ENCODE results near the gene APP.

DNA sequence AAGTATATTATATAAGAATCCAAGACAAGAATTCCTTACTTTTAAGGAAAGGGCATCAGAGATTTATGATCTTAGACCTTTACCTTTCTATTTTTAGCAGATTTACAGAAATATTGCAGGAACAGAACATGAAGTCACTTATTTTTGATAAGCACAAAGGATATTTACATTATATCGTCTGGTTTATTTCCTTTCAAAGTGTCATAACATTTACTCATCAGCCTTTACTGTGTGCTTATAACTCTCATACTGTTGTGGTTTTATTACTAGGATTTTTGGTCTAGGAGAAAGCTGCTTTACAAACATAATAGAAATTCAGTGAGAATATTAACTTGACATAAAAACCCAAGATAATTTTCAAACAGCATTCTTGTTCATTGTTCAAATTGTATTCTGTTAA is 47.6 kb downstream of the APP start:
- TF ChIP-seq ETV6 (CRISPR knock-in tag; IDR thresholded peaks at IDR 0.05): no peak
- TF ChIP-seq, protein P1, sequence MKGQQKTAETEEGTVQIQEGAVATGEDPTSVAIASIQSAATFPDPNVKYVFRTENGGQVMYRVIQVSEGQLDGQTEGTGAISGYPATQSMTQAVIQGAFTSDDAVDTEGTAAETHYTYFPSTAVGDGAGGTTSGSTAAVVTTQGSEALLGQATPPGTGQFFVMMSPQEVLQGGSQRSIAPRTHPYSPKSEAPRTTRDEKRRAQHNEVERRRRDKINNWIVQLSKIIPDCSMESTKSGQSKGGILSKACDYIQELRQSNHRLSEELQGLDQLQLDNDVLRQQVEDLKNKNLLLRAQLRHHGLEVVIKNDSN (CRISPR knock-in tag; IDR thresholded peaks at IDR 0.05): no peak
- TF ChIP-seq, protein P2, sequence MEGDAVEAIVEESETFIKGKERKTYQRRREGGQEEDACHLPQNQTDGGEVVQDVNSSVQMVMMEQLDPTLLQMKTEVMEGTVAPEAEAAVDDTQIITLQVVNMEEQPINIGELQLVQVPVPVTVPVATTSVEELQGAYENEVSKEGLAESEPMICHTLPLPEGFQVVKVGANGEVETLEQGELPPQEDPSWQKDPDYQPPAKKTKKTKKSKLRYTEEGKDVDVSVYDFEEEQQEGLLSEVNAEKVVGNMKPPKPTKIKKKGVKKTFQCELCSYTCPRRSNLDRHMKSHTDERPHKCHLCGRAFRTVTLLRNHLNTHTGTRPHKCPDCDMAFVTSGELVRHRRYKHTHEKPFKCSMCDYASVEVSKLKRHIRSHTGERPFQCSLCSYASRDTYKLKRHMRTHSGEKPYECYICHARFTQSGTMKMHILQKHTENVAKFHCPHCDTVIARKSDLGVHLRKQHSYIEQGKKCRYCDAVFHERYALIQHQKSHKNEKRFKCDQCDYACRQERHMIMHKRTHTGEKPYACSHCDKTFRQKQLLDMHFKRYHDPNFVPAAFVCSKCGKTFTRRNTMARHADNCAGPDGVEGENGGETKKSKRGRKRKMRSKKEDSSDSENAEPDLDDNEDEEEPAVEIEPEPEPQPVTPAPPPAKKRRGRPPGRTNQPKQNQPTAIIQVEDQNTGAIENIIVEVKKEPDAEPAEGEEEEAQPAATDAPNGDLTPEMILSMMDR (IDR thresholded peaks at IDR 0.05): no peak
- TF ChIP-seq, protein P3, sequence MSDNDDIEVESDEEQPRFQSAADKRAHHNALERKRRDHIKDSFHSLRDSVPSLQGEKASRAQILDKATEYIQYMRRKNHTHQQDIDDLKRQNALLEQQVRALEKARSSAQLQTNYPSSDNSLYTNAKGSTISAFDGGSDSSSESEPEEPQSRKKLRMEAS (CRISPR knock-in tag; IDR thresholded peaks at IDR 0.05): no peak
- TF ChIP-seq ATF1 (CRISPR knock-in tag; IDR thresholded peaks at IDR 0.05): no peak
- TF ChIP-seq, protein P4, sequence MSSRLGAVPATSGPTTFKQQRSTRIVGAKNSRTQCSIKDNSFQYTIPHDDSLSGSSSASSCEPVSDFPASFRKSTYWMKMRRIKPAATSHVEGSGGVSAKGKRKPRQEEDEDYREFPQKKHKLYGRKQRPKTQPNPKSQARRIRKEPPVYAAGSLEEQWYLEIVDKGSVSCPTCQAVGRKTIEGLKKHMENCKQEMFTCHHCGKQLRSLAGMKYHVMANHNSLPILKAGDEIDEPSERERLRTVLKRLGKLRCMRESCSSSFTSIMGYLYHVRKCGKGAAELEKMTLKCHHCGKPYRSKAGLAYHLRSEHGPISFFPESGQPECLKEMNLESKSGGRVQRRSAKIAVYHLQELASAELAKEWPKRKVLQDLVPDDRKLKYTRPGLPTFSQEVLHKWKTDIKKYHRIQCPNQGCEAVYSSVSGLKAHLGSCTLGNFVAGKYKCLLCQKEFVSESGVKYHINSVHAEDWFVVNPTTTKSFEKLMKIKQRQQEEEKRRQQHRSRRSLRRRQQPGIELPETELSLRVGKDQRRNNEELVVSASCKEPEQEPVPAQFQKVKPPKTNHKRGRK (CRISPR knock-in tag; IDR thresholded peaks at IDR 0.05; ENCODE audit: borderline replicate concordance): no peak
- TF ChIP-seq, protein P5, sequence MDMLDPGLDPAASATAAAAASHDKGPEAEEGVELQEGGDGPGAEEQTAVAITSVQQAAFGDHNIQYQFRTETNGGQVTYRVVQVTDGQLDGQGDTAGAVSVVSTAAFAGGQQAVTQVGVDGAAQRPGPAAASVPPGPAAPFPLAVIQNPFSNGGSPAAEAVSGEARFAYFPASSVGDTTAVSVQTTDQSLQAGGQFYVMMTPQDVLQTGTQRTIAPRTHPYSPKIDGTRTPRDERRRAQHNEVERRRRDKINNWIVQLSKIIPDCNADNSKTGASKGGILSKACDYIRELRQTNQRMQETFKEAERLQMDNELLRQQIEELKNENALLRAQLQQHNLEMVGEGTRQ (CRISPR knock-in tag; IDR thresholded peaks at IDR 0.05): no peak
- TF ChIP-seq RELA (CRISPR knock-in tag; IDR thresholded peaks at IDR 0.05; ENCODE audit: borderline replicate concordance): no peak
- TF ChIP-seq, protein P6, sequence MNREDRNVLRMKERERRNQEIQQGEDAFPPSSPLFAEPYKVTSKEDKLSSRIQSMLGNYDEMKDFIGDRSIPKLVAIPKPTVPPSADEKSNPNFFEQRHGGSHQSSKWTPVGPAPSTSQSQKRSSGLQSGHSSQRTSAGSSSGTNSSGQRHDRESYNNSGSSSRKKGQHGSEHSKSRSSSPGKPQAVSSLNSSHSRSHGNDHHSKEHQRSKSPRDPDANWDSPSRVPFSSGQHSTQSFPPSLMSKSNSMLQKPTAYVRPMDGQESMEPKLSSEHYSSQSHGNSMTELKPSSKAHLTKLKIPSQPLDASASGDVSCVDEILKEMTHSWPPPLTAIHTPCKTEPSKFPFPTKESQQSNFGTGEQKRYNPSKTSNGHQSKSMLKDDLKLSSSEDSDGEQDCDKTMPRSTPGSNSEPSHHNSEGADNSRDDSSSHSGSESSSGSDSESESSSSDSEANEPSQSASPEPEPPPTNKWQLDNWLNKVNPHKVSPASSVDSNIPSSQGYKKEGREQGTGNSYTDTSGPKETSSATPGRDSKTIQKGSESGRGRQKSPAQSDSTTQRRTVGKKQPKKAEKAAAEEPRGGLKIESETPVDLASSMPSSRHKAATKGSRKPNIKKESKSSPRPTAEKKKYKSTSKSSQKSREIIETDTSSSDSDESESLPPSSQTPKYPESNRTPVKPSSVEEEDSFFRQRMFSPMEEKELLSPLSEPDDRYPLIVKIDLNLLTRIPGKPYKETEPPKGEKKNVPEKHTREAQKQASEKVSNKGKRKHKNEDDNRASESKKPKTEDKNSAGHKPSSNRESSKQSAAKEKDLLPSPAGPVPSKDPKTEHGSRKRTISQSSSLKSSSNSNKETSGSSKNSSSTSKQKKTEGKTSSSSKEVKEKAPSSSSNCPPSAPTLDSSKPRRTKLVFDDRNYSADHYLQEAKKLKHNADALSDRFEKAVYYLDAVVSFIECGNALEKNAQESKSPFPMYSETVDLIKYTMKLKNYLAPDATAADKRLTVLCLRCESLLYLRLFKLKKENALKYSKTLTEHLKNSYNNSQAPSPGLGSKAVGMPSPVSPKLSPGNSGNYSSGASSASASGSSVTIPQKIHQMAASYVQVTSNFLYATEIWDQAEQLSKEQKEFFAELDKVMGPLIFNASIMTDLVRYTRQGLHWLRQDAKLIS (CRISPR knock-in tag; IDR thresholded peaks at IDR 0.05; ENCODE audit: borderline replicate concordance): no peak
